Panc1 (cell line): ENCODE results near the gene CEND1.

Experiments used
- CTCF ChIP-seq: fragments of 450-650 bp; IDR thresholded peaks from 2 replicates; pipeline ENCODE4 v1.5.1; 2017; ENCODE audit warnings: mild to moderate bottlenecking
- POLR2AphosphoS5 ChIP-seq: IDR thresholded peaks from 2 replicates; pipeline ENCODE4 v1.6.1; 2012; ENCODE audit warnings: mild to moderate bottlenecking, low read depth, low read length, moderate library complexity
- REST ChIP-seq, 2 experiments: IDR thresholded peaks; 2 replicates each; pipeline ENCODE4 v1.6.1; 2011 to 2012; ENCODE audit warnings: low read depth in 2 of 2, control low read depth in 1 of 2, low read length in 1 of 2, mild to moderate bottlenecking in 1 of 2, moderate library complexity in 1 of 2; ENCODE audit not compliant: insufficient read depth in 1 of 2
- TCF7L2 ChIP-seq: IDR thresholded peaks from 2 replicates; pipeline ENCODE4 v1.6.1; 2011; ENCODE audit warnings: mild to moderate bottlenecking, low read depth, low read length, inconsistent platforms

GRCh38 chr11:742156-742546 lies 47.7 kb downstream of the CEND1 start:
- no peak for TF ChIP-seq CTCF
- no peak for TF ChIP-seq TCF7L2
- TF ChIP-seq REST (IDR thresholded peaks at IDR 0.05; ENCODE audit: insufficient read depth in 1 of 2, low read depth in 2 of 2, low read length in 1 of 2), result no peak
- no peak for TF ChIP-seq POLR2AphosphoS5
